Mesothelial cell of epicardium (in vitro differentiated cells): Measurements from ENCODE around the gene KDM2A. TPM values are rescaled to one million over a fixed set of nuclear protein-coding genes. Genes with fewer than 3 reads are reported as not detected.

Source experiments
- DNase-seq, 2 experiments: peaks; one replicate each; pipeline ENCODE4 v3.0.0; 2021; ENCODE audit warnings: low spot score in 2 of 2; ENCODE audit not compliant: unreplicated experiment in 2 of 2
- H3K27ac Mint-ChIP-seq: 2 replicates; pipeline ENCODE4 v1.8.0; 2021; ENCODE audit warnings: mixed read lengths
- H3K27me3 Mint-ChIP-seq: 2 replicates; pipeline ENCODE4 v1.8.0; 2021; ENCODE audit warnings: low read depth, mixed read lengths
- H3K36me3 Mint-ChIP-seq: 2 replicates; pipeline ENCODE4 v1.8.0; 2021; ENCODE audit warnings: mixed read lengths
- H3K4me1 Mint-ChIP-seq: 2 replicates; pipeline ENCODE4 v1.8.0; 2021; ENCODE audit warnings: mixed read lengths
- H3K4me3 Mint-ChIP-seq: 2 replicates; pipeline ENCODE4 v1.8.0; 2021; ENCODE audit warnings: mild to moderate bottlenecking, moderate library complexity, mixed read lengths
- H3K9me3 Mint-ChIP-seq: 2 replicates; pipeline ENCODE4 v1.8.0; 2021; ENCODE audit warnings: mixed read lengths
- CTCF ChIP-seq: fragments of 200-600 bp; sonication (generic); IDR thresholded peaks from one replicate; pipeline ENCODE4 v1.5.0; 2021; ENCODE audit warnings: antibody characterized with exemption; ENCODE audit not compliant: unreplicated experiment
- total RNA-seq: library from RNA; stranded (reverse); gene quantifications from 3 replicates; pipeline ENCODE4 v1.2.1, GENCODE V29; 2021

Gene KDM2A
- 135 to 142 TPM (median 138 TPM) in 3 replicates for total RNA-seq

GRCh38 chr11:67118801-67119584 is at the start of gene KDM2A:
TSS of gene KDM2A (plus strand) at chr11:67119263. CDS start at chr11:67121317, 2,054 bp downstream.
- H3K9me3 Mint-ChIP-seq: no peaks in the 10 kb centered on the region
- no peak for TF ChIP-seq CTCF
- DNase-seq: peak; percentile 96 to 99
- H3K4me1 Mint-ChIP-seq: peaks cover 43% of the 10 kb centered on the region
- no peaks in the 10 kb centered on the region for H3K27me3 Mint-ChIP-seq
- H3K4me3 Mint-ChIP-seq: peak within 1 kb of the TSS; percentile 99
- H3K36me3 Mint-ChIP-seq: no peaks in the 10 kb centered on the region
- H3K27ac Mint-ChIP-seq: peak within 1 kb of the TSS; percentile 99

- H3K4me3 Mint-ChIP-seq: no peak overlapping the region
- H3K27me3 Mint-ChIP-seq: no peaks in the 10 kb centered on the region
- H3K27ac Mint-ChIP-seq: no peak overlapping the region
- peaks cover 5% of the 10 kb centered on the region for H3K36me3 Mint-ChIP-seq
- TF ChIP-seq CTCF: peak; percentile 75
- no peaks in the 10 kb centered on the region for H3K9me3 Mint-ChIP-seq
- DNase-seq: peak in 1 of 2 experiments; percentile 66
- H3K4me1 Mint-ChIP-seq: no peaks in the 10 kb centered on the region
These were observed 47.4 kb upstream of the KDM2A start for GRCh38 chr11:67071420-67072284.

- no peak overlapping the region for H3K27ac Mint-ChIP-seq
- TF ChIP-seq CTCF: no peak
- no peaks in the 10 kb centered on the region for H3K27me3 Mint-ChIP-seq
- no peak overlapping the region for H3K4me3 Mint-ChIP-seq
- no peaks in the 10 kb centered on the region for H3K9me3 Mint-ChIP-seq
- peaks cover 5% of the 10 kb centered on the region for H3K36me3 Mint-ChIP-seq
- H3K4me1 Mint-ChIP-seq: peaks cover under 1% of the 10 kb centered on the region
- no peak for DNase-seq
These were observed 46.8 kb upstream of the KDM2A start for GRCh38 chr11:67072295-67072694.

GRCh38 chr11:67073908-67074307 is 45.2 kb upstream of the KDM2A start:
- Mint-ChIP-seq H3K9me3 (no peaks in the 10 kb centered on the region), H3K27ac (no peak overlapping the region), H3K36me3 (peaks cover 5% of the 10 kb centered on the region), H3K4me3 (no peak overlapping the region), H3K27me3 (no peaks in the 10 kb centered on the region), H3K4me1 (peaks cover 4% of the 10 kb centered on the region)
- DNase-seq: no peak
- TF ChIP-seq CTCF: no peak

- Mint-ChIP-seq H3K27me3 (no peaks in the 10 kb centered on the region), H3K4me3 (no peak overlapping the region), H3K9me3 (no peaks in the 10 kb centered on the region), H3K4me1 (peaks cover 4% of the 10 kb centered on the region), H3K27ac (no peak overlapping the region), H3K36me3 (peaks cover 3% of the 10 kb centered on the region)
- no peak for DNase-seq
- TF ChIP-seq CTCF: no peak
These were observed 42.9 kb upstream of the KDM2A start for GRCh38 chr11:67076202-67076601.
